Upper lobe of left lung (tissue), 4 donors: ENCODE data around the gene MPHOSPH6.

Source experiments
- CTCF ChIP-seq, 6 experiments: fragments of 450-650 bp in 4 of 6; fragments of 200-600 bp in 2 of 6; sonication (generic) in 2 of 6; IDR thresholded peaks; one replicate each; pipeline ENCODE4 v1.5.1; 2016 to 2019; ENCODE audit warnings: antibody characterized with exemption in 6 of 6
- EP300 ChIP-seq, 4 donors: sonication (generic); formaldehyde crosslinking; IDR thresholded peaks; one replicate each; pipeline ENCODE4 v1.5.1; 2017; ENCODE audit warnings: antibody characterized with exemption in 4 of 4, control low read depth in 2 of 4

- TF ChIP-seq EP300 (IDR thresholded peaks at IDR 0.05) (no peak), CTCF (IDR thresholded peaks at IDR 0.05) (no peak)
These were observed 23.1 kb downstream of the MPHOSPH6 start for GRCh38 chr16:82146957-82147356.
